Activated gamma-delta T cell treated with Interleukin-2 at 50 U/mL for 16 hours (primary cell): ENCODE measurements around the gene GPR108.
A peak's percentile ranks its signal among the peaks of the same experiment; 100 is the strongest.
"Not testable (repeated sequence)": the region's sequence is repeated elsewhere in the genome, so short reads cannot be mapped to it uniquely, and the experiment has no call there.

Source experiments
- DNase-seq: peaks from one replicate; pipeline ENCODE4 v3.0.0-alpha.2; 2020

The GPR108 gene

GRCh38 chr19:6737284-6737872 lies at the start of gene GPR108:
Gene GPR108 (minus strand): TSS chr19:6737580. CDS start chr19:6737576, 4 bp downstream.
- peak; percentile 99 for DNase-seq

- DNase-seq: no peak
Observed at GRCh38 chr19:6779206-6779605, 41.8 kb upstream of the GPR108 start.

- no peak for DNase-seq
Observed at GRCh38 chr19:6778386-6778785, 41.0 kb upstream of the GPR108 start.

- no peak for DNase-seq
Observed at GRCh38 chr19:6777434-6777833, 40.1 kb upstream of the GPR108 start.

GRCh38 chr19:6776999-6777398 lies 39.6 kb upstream of the GPR108 start:
- no peak for DNase-seq

GRCh38 chr19:6776045-6776444 lies 38.7 kb upstream of the GPR108 start:
- DNase-seq: not testable (repeated sequence)

- no peak for DNase-seq
Observed at GRCh38 chr19:6774821-6775707, 37.7 kb upstream of the GPR108 start.

GRCh38 chr19:6773323-6773931 lies 36.0 kb upstream of the GPR108 start:
- DNase-seq: peak; percentile 42

GRCh38 chr19:6772866-6773322 lies 35.5 kb upstream of the GPR108 start:
- DNase-seq: no peak

- peak; percentile 83 for DNase-seq
Observed at GRCh38 chr19:6772028-6772865, 34.9 kb upstream of the GPR108 start, which contains the start of gene VAV1. Gene VAV1 (plus strand): TSS chr19:6772708. CDS start chr19:6772808, 100 bp downstream.

GRCh38 chr19:6771648-6772027 lies 34.3 kb upstream of the GPR108 start:
- DNase-seq: not testable (repeated sequence)

GRCh38 chr19:6769006-6769619 lies 31.7 kb upstream of the GPR108 start:
- no peak for DNase-seq

GRCh38 chr19:6768236-6768785 lies 30.9 kb upstream of the GPR108 start:
- no peak for DNase-seq

- peak; percentile 92 for DNase-seq
Observed at GRCh38 chr19:6767357-6768235, 30.2 kb upstream of the GPR108 start, which contains the start of gene SH2D3A. Gene SH2D3A (minus strand): TSS chr19:6767435. CDS start chr19:6763748, 3,687 bp downstream.

GRCh38 chr19:6767081-6767356 lies 29.6 kb upstream of the GPR108 start:
- DNase-seq: peak; percentile 60

- DNase-seq: no peak
Observed at GRCh38 chr19:6766357-6767080, 29.1 kb upstream of the GPR108 start.

GRCh38 chr19:6765738-6766356 lies 28.5 kb upstream of the GPR108 start:
- DNase-seq: no peak

- not testable (repeated sequence) for DNase-seq
Observed at GRCh38 chr19:6762253-6762797, 24.9 kb upstream of the GPR108 start.

- no peak for DNase-seq
Observed at GRCh38 chr19:6761053-6761676, 23.8 kb upstream of the GPR108 start.
